ENCODE measurements around the gene CUBN. TPM values are rescaled to one million over a fixed set of nuclear protein-coding genes. Genes with fewer than 3 reads are reported as not detected.

The CUBN gene
- polyA plus RNA-seq, 3 donors, result 200 to 277 (median 202) TPM

- no peak for DNase-seq (ENCODE audit: extremely low read depth in 1 of 11, low read depth in 9 of 11, low spot score in 4 of 11)
Measured at GRCh38 chr10:17084258-17084657, 45.4 kb downstream of the CUBN start.

GRCh38 chr10:17081431-17081830 lies 48.2 kb downstream of the CUBN start:
- DNase-seq (ENCODE audit: extremely low read depth in 1 of 11, low read depth in 9 of 11, low spot score in 4 of 11), result no peak

- no peak for DNase-seq (ENCODE audit: extremely low read depth in 1 of 11, low read depth in 9 of 11, low spot score in 4 of 11)
Measured at GRCh38 chr10:17077890-17078289, 51.7 kb downstream of the CUBN start.

GRCh38 chr10:17077346-17077781 lies 52.2 kb downstream of the CUBN start:
- no peak for DNase-seq (ENCODE audit: extremely low read depth in 1 of 11, low read depth in 9 of 11, low spot score in 4 of 11)

GRCh38 chr10:17076626-17077345 lies 52.8 kb downstream of the CUBN start:
- no peak for DNase-seq (ENCODE audit: extremely low read depth in 1 of 11, low read depth in 9 of 11, low spot score in 4 of 11)

- no peak for DNase-seq (ENCODE audit: extremely low read depth in 1 of 11, low read depth in 9 of 11, low spot score in 4 of 11)
Measured at GRCh38 chr10:17075533-17076359, 53.9 kb downstream of the CUBN start.

GRCh38 chr10:17074541-17074847 lies 55.1 kb downstream of the CUBN start:
- no peak for DNase-seq (ENCODE audit: extremely low read depth in 1 of 11, low read depth in 9 of 11, low spot score in 4 of 11)

GRCh38 chr10:17073725-17074540 lies 55.7 kb downstream of the CUBN start:
- no peak for DNase-seq (ENCODE audit: extremely low read depth in 1 of 11, low read depth in 9 of 11, low spot score in 4 of 11)

GRCh38 chr10:17068953-17069352 lies 60.7 kb downstream of the CUBN start:
- no peak for DNase-seq (ENCODE audit: extremely low read depth in 1 of 11, low read depth in 9 of 11, low spot score in 4 of 11)

- DNase-seq (ENCODE audit: extremely low read depth in 1 of 11, low read depth in 9 of 11, low spot score in 4 of 11), result no peak
Measured at GRCh38 chr10:17067376-17068264, 62.0 kb downstream of the CUBN start.

- DNase-seq (ENCODE audit: extremely low read depth in 1 of 11, low read depth in 9 of 11, low spot score in 4 of 11), result no peak
Measured at GRCh38 chr10:17066807-17067206, 62.8 kb downstream of the CUBN start.

GRCh38 chr10:17066000-17066399 lies 63.6 kb downstream of the CUBN start:
- DNase-seq (ENCODE audit: extremely low read depth in 1 of 11, low read depth in 9 of 11, low spot score in 4 of 11), result no peak

- no peak for DNase-seq (ENCODE audit: extremely low read depth in 1 of 11, low read depth in 9 of 11, low spot score in 4 of 11)
Measured at GRCh38 chr10:17065273-17065672, 64.3 kb downstream of the CUBN start.

- DNase-seq (ENCODE audit: extremely low read depth in 1 of 11, low read depth in 9 of 11, low spot score in 4 of 11), result no peak
Measured at GRCh38 chr10:17064435-17064834, 65.2 kb downstream of the CUBN start.

- no peak for DNase-seq (ENCODE audit: extremely low read depth in 1 of 11, low read depth in 9 of 11, low spot score in 4 of 11)
Measured at GRCh38 chr10:17062955-17063484, 66.6 kb downstream of the CUBN start.

- peak in 1 of 11 donors; percentile 23 for DNase-seq (ENCODE audit: extremely low read depth in 1 of 11, low read depth in 9 of 11, low spot score in 4 of 11)
Measured at GRCh38 chr10:17062493-17062892, 67.1 kb downstream of the CUBN start.

GRCh38 chr10:17062009-17062408 lies 67.6 kb downstream of the CUBN start:
- no peak for DNase-seq (ENCODE audit: extremely low read depth in 1 of 11, low read depth in 9 of 11, low spot score in 4 of 11)

- no peak for DNase-seq (ENCODE audit: extremely low read depth in 1 of 11, low read depth in 9 of 11, low spot score in 4 of 11)
Measured at GRCh38 chr10:17061418-17061817, 68.2 kb downstream of the CUBN start.

- no peak for DNase-seq (ENCODE audit: extremely low read depth in 1 of 11, low read depth in 9 of 11, low spot score in 4 of 11)
Measured at GRCh38 chr10:17060289-17060688, 69.3 kb downstream of the CUBN start.
